HCT116 (cell line): ENCODE results near the gene NPLOC4. TPM values are rescaled to one million over a fixed set of nuclear protein-coding genes. Genes with fewer than 3 reads are reported as not detected.

ENCODE experiments used
- ATAC-seq: fragments of 200-7000 bp; cut with Tn5 transposase; 2 replicates; pipeline ENCODE4 v1.9.1; 2020; ENCODE audit warnings: mild to moderate bottlenecking, moderate library complexity
- BruUV-seq: library from RNA; stranded (reverse); fragments of 400-500 nt; replicated peaks from 2 replicates; lab custom pipeline; 2021; lab: Mats Ljungman, UMichigan
- CTCF ChIA-PET: fragments of 300-600 bp; sonication (Branson Sonifier 250); formaldehyde crosslinking; loops from one replicate; lab custom pipeline; 2021; ENCODE audit warnings: antibody characterized with exemption; lab: Charles Lee
- POLR2A ChIA-PET: fragments of 300-600, 350-600 bp; sonication (Branson Sonifier 250); formaldehyde crosslinking; loops from one replicate; lab custom pipeline; 2021; ENCODE audit warnings: antibody characterized with exemption; lab: Charles Lee
- RAD21 ChIA-PET, 2 experiments: fragments of 300-600 bp; sonication (Branson Sonifier 250); formaldehyde crosslinking; loops; one replicate each; lab custom pipeline; 2023; ENCODE audit warnings: low total read pairs in 2 of 2; ENCODE audit not compliant: uncharacterized antibody in 2 of 2, unreplicated experiment in 2 of 2, low non-redundant PET in 1 of 2; lab: Charles Lee
- DNase-seq: peaks from one replicate; pipeline ENCODE4 v3.0.0-alpha.2; 2010; ENCODE audit warnings: low read depth, low spot score
- H2AFZ ChIP-seq: fragments of 200-600 bp; shearing (Covaris generic), sonication (generic); 2 replicates; pipeline ENCODE4 v1.6.1; 2017; ENCODE audit warnings: low read depth, mixed run types, mixed read lengths, antibody characterized with exemption, low read length; ENCODE audit not compliant: poor library complexity, severe bottlenecking
- H3K27ac ChIP-seq: 2 replicates; pipeline ENCODE4 v1.5.1; 2012; ENCODE audit warnings: low read depth, low read length
- H3K27me3 ChIP-seq: fragments of 200-600 bp; sonication (generic); 2 replicates; pipeline ENCODE4 v1.6.1; 2016; ENCODE audit warnings: mixed run types, low read length, mixed read lengths; ENCODE audit not compliant: insufficient read depth
- H3K36me3 ChIP-seq, 2 experiments: fragments of 200-500 bp in 1 of 2; fragments of 200-600 bp in 1 of 2; sonication (Bioruptor generic) in 1 of 2; sonication (generic) in 1 of 2; 2 replicates each; pipeline versions ENCODE4 v1.5.1 to v1.6.1; 2014 to 2016; ENCODE audit warnings: low read length in 2 of 2, inconsistent platforms in 1 of 2, mixed read lengths in 1 of 2, mixed run types in 1 of 2; ENCODE audit not compliant: insufficient read depth in 2 of 2, control insufficient read depth in 1 of 2
- H3K4me1 ChIP-seq, 2 experiments: fragments of 200-600 bp in 1 of 2; sonication (generic) in 1 of 2; 2 replicates each; pipeline versions ENCODE4 v1.5.1 to v1.6.1; 2012 to 2017; ENCODE audit warnings: low read length in 2 of 2, inconsistent platforms in 1 of 2, mild to moderate bottlenecking in 1 of 2, mixed read lengths in 1 of 2, mixed run types in 1 of 2, moderate library complexity in 1 of 2; ENCODE audit not compliant: insufficient read depth in 2 of 2, control insufficient read depth in 1 of 2
- H3K4me2 ChIP-seq: fragments of 200-600 bp; sonication (generic); 2 replicates; pipeline ENCODE4 v1.6.1; 2017; ENCODE audit warnings: mixed run types, low read length, mixed read lengths
- H3K4me3 ChIP-seq, 2 experiments: fragments of 200-600 bp in 1 of 2; sonication (generic) in 1 of 2; replicated peaks in 1 of 2; 2 replicates each; pipeline ENCODE4 v1.5.1; 2011 to 2016; ENCODE audit warnings: low read length in 2 of 2, control low read depth in 1 of 2, low read depth in 1 of 2, mild to moderate bottlenecking in 1 of 2, mixed read lengths in 1 of 2, mixed run types in 1 of 2
- H3K79me2 ChIP-seq: fragments of 200-600 bp; sonication (generic); 2 replicates; pipeline ENCODE4 v1.6.1; 2017; ENCODE audit warnings: mild to moderate bottlenecking, mixed run types, low read length, moderate library complexity, mixed read lengths; ENCODE audit not compliant: insufficient read depth
- H3K9ac ChIP-seq: fragments of 200-600 bp; sonication (generic); 2 replicates; pipeline ENCODE4 v1.6.1; 2016; ENCODE audit warnings: low read length, mixed read lengths
- H3K9me2 ChIP-seq: fragments of 200-600 bp; sonication (generic), shearing (Covaris generic); 2 replicates; pipeline ENCODE4 v1.6.1; 2017; ENCODE audit warnings: mixed run types, mild to moderate bottlenecking, moderate library complexity; ENCODE audit not compliant: insufficient read depth
- H3K9me3 ChIP-seq, 2 experiments: fragments of 200-500 bp in 1 of 2; fragments of 200-600 bp in 1 of 2; sonication (Bioruptor generic) in 1 of 2; sonication (generic) in 1 of 2; 2 replicates each; pipeline ENCODE4 v1.6.1; 2014 to 2017; ENCODE audit warnings: low read length in 2 of 2, mixed read lengths in 2 of 2, inconsistent platforms in 1 of 2, low read depth in 1 of 2, mild to moderate bottlenecking in 1 of 2, mixed run types in 1 of 2, moderate library complexity in 1 of 2; ENCODE audit not compliant: control insufficient read depth in 1 of 2, insufficient read depth in 1 of 2
- H4K20me1 ChIP-seq: fragments of 200-600 bp; sonication (generic), shearing (Covaris generic); 2 replicates; pipeline ENCODE4 v1.6.1; 2017; ENCODE audit warnings: mixed run types, mild to moderate bottlenecking, moderate library complexity; ENCODE audit not compliant: insufficient read depth
- CEBPB ChIP-seq: IDR thresholded peaks from 2 replicates; pipeline ENCODE4 v1.6.1; 2012; ENCODE audit warnings: low read depth
- EGR1 ChIP-seq: IDR thresholded peaks from 2 replicates; pipeline ENCODE4 v1.6.1; 2012; ENCODE audit warnings: low read depth
- ELF1 ChIP-seq: IDR thresholded peaks from 2 replicates; pipeline ENCODE4 v1.6.1; 2012; ENCODE audit warnings: low read depth, borderline replicate concordance
- EZH2phosphoT487 ChIP-seq: fragments of 200-600 bp; IDR thresholded peaks from 2 replicates; pipeline ENCODE4 v1.6.1; 2018; ENCODE audit warnings: antibody characterized with exemption, borderline replicate concordance
- FOSL1 ChIP-seq: IDR thresholded peaks from 2 replicates; pipeline ENCODE4 v1.6.1; 2012; ENCODE audit warnings: low read depth
- POLR2A ChIP-seq: IDR thresholded peaks from 2 replicates; pipeline ENCODE4 v1.7.0; 2011; ENCODE audit warnings: borderline replicate concordance; ENCODE audit not compliant: insufficient read depth, insufficient read length; ENCODE audit errors: extremely low read depth
- SIN3A ChIP-seq: IDR thresholded peaks from 2 replicates; pipeline ENCODE4 v1.6.1; 2012; ENCODE audit warnings: low read depth
- ZFX ChIP-seq: fragments of 450-650 bp; IDR thresholded peaks from 2 replicates; pipeline ENCODE4 v1.6.1; 2017
- intact Hi-C: fragments of 100-400 bp; cut with micrococcal nuclease; formaldehyde crosslinking; loops from 2 replicates; pipeline ENCODE4 v1.10.0; 2022
- total RNA-seq: library from RNA; stranded (reverse); gene quantifications from one replicate; pipeline ENCODE4 v1.2.1, GENCODE V29; 2021; ENCODE audit not compliant: unreplicated experiment
- TF ChIP-seq, protein P1 (sequence below): IDR thresholded peaks from 2 replicates; pipeline ENCODE4 v1.6.1; 2012
- TF ChIP-seq, protein P2 (sequence below): IDR thresholded peaks from 2 replicates; pipeline ENCODE4 v1.6.1; 2012
- TF ChIP-seq, protein P3 (sequence below): IDR thresholded peaks from 2 replicates; pipeline ENCODE4 v1.6.1; 2012; ENCODE audit warnings: low read depth

NPLOC4 gene
- total RNA-seq, 1 experiment from 2014 or later: 137 TPM

DNA sequence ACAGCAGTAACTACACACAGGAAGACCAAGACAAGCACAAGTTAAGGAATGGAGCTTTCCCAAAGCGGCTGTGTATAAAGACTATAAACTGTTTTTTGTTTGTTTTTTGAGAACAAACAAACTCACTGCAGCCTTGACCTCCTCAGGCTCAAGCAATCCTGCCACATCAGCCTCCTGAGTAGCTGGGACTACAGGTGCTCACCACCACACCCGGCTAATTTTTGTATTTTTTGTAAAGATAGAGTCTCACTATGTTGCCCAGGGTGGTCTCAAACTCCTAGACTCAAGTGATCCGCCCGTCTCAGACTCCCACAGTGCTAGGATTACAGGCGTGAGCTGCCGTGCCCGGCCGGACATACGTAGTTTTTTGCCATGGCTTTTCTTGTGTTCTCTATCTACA, 23.5 kb upstream of the NPLOC4 start:
- H2AFZ ChIP-seq: no peak overlapping the region
- H3K27me3 ChIP-seq: no peaks in the 10 kb centered on the region
- peaks cover 9% of the 10 kb centered on the region for H3K79me2 ChIP-seq
- no peaks in the 10 kb centered on the region for H3K9me2 ChIP-seq
- intact Hi-C loops: no loop called here
- peaks cover 0 to 10% of the 10 kb centered on the region in 2 experiments; a peak in 1 of 4 replicates for H3K36me3 ChIP-seq
- H4K20me1 ChIP-seq: no peaks in the 10 kb centered on the region
- no TSS peak for BruUV-seq
- ChIA-PET CTCF (no interaction called here), POLR2A (interaction anchor here (1.1 kb wide), 1 partner anchor 23 kb away, joined by 3 read pairs; the partner anchor contains the start of genes ARL16 and HGS), RAD21 (no interaction called here)
- no peak overlapping the region for H3K9ac ChIP-seq
- H3K4me3 ChIP-seq: no peak overlapping the region
- TF ChIP-seq CEBPB: no peak
- no peak for TF ChIP-seq POLR2A
- TF ChIP-seq EGR1: no peak
- TF ChIP-seq SIN3A: no peak
- TF ChIP-seq ELF1: no peak
- TF ChIP-seq, protein P1, sequence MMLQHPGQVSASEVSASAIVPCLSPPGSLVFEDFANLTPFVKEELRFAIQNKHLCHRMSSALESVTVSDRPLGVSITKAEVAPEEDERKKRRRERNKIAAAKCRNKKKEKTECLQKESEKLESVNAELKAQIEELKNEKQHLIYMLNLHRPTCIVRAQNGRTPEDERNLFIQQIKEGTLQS: no peak
- TF ChIP-seq ZFX: no peak
- no peak for TF ChIP-seq FOSL1
- TF ChIP-seq, protein P2, sequence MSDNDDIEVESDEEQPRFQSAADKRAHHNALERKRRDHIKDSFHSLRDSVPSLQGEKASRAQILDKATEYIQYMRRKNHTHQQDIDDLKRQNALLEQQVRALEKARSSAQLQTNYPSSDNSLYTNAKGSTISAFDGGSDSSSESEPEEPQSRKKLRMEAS: no peak
- TF ChIP-seq, protein P3, sequence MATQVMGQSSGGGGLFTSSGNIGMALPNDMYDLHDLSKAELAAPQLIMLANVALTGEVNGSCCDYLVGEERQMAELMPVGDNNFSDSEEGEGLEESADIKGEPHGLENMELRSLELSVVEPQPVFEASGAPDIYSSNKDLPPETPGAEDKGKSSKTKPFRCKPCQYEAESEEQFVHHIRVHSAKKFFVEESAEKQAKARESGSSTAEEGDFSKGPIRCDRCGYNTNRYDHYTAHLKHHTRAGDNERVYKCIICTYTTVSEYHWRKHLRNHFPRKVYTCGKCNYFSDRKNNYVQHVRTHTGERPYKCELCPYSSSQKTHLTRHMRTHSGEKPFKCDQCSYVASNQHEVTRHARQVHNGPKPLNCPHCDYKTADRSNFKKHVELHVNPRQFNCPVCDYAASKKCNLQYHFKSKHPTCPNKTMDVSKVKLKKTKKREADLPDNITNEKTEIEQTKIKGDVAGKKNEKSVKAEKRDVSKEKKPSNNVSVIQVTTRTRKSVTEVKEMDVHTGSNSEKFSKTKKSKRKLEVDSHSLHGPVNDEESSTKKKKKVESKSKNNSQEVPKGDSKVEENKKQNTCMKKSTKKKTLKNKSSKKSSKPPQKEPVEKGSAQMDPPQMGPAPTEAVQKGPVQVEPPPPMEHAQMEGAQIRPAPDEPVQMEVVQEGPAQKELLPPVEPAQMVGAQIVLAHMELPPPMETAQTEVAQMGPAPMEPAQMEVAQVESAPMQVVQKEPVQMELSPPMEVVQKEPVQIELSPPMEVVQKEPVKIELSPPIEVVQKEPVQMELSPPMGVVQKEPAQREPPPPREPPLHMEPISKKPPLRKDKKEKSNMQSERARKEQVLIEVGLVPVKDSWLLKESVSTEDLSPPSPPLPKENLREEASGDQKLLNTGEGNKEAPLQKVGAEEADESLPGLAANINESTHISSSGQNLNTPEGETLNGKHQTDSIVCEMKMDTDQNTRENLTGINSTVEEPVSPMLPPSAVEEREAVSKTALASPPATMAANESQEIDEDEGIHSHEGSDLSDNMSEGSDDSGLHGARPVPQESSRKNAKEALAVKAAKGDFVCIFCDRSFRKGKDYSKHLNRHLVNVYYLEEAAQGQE: no peak
- no peak for TF ChIP-seq EZH2phosphoT487
- H3K4me1 ChIP-seq: peaks cover 28 to 30% of the 10 kb centered on the region in 2 experiments
- no peak overlapping the region for H3K4me2 ChIP-seq
- DNase-seq: no peak
- no peak for ATAC-seq
- H3K27ac ChIP-seq: no peak overlapping the region
- no peaks in the 10 kb centered on the region for H3K9me3 ChIP-seq
